Choroid plexus epithelial cell (primary cell): ENCODE data around the gene STK35.
"Not testable (repeated sequence)": the region's sequence is repeated elsewhere in the genome, so short reads cannot be mapped to it uniquely, and the experiment has no call there.

Experiments used
- DNase-seq: peaks from one replicate; pipeline ENCODE4 v3.0.0-alpha.2; 2010; ENCODE audit warnings: low read depth
- H3K4me3 ChIP-seq: 2 replicates; pipeline ENCODE4 v1.5.1; 2011; ENCODE audit warnings: low read depth, mild to moderate bottlenecking, control low read depth, low read length, moderate library complexity
- TF ChIP-seq, protein P1 (sequence below): conservative IDR thresholded peaks from 2 replicates; pipeline ENCODE4 v1.5.1; 2011; ENCODE audit warnings: low read depth, mild to moderate bottlenecking, control low read depth, inconsistent platforms, low read length, moderate library complexity

The STK35 gene

GRCh38 chr20:2164966-2165365 is 63.3 kb downstream of the STK35 start:
- TF ChIP-seq, protein P1, sequence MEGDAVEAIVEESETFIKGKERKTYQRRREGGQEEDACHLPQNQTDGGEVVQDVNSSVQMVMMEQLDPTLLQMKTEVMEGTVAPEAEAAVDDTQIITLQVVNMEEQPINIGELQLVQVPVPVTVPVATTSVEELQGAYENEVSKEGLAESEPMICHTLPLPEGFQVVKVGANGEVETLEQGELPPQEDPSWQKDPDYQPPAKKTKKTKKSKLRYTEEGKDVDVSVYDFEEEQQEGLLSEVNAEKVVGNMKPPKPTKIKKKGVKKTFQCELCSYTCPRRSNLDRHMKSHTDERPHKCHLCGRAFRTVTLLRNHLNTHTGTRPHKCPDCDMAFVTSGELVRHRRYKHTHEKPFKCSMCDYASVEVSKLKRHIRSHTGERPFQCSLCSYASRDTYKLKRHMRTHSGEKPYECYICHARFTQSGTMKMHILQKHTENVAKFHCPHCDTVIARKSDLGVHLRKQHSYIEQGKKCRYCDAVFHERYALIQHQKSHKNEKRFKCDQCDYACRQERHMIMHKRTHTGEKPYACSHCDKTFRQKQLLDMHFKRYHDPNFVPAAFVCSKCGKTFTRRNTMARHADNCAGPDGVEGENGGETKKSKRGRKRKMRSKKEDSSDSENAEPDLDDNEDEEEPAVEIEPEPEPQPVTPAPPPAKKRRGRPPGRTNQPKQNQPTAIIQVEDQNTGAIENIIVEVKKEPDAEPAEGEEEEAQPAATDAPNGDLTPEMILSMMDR, result no peak
- no peak for DNase-seq
- H3K4me3 ChIP-seq, result no peak overlapping the region

- TF ChIP-seq, protein P1, result no peak
- DNase-seq, result no peak
- no peak overlapping the region for H3K4me3 ChIP-seq
Observed at GRCh38 chr20:2165871-2166270, 64.2 kb downstream of the STK35 start.

DNA sequence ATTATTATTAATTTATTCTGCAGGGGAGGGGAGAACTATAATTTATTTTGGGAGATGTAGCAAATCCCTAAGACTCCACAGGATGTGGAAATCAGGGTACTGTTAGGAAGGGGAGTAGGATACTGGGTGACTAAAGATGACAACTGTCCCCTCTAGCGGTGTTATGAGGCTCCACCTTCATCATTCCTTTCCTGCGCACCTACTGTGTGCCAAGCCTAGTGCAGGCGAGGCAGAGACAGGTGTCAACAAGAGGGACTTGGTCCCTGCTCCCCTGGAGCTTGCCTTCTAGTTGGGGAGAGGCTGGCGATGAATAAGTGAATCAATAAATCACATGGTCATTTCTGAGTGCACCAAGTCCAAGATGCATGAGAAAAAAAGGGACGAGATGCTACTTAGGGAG is 65.5 kb downstream of the STK35 start:
- H3K4me3 ChIP-seq, result no peak overlapping the region
- DNase-seq, result no peak

DNA sequence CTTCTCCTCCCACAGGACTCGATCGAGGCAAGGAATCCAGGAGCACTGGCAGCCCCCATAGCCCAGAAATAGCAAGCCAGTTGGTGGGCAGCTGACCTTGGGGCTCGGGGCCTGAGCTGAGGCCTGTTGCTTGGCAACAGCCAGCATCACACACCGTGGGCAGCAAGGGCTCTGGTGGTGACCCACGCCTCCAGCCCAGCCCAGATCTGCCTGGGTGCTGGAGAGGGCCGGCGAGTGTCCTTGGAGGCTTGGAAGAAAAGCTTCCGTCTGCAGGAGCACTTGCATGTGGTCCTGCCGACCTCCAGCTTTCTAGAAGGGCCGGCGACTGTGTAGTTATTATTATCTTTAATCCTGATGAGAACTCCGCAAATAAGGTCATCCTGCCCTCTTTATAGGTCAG is 67.3 kb downstream of the STK35 start:
- TF ChIP-seq, protein P1, result no peak
- DNase-seq, result no peak
- no peak overlapping the region for H3K4me3 ChIP-seq

More for the DNA sequence above, 65.5 kb downstream of the STK35 start:
- TF ChIP-seq, protein P1, result no peak

- no peak for DNase-seq
- TF ChIP-seq, protein P1, result no peak
- H3K4me3 ChIP-seq, result no peak overlapping the region
Observed at GRCh38 chr20:2169456-2170088, 67.9 kb downstream of the STK35 start.

GRCh38 chr20:2170404-2170803 is 68.8 kb downstream of the STK35 start:
- no peak for DNase-seq
- TF ChIP-seq, protein P1, result no peak
- H3K4me3 ChIP-seq, result no peak overlapping the region

GRCh38 chr20:2171266-2171790 is 69.7 kb downstream of the STK35 start:
- TF ChIP-seq, protein P1, result no peak
- no peak for DNase-seq
- no peak overlapping the region for H3K4me3 ChIP-seq

DNA sequence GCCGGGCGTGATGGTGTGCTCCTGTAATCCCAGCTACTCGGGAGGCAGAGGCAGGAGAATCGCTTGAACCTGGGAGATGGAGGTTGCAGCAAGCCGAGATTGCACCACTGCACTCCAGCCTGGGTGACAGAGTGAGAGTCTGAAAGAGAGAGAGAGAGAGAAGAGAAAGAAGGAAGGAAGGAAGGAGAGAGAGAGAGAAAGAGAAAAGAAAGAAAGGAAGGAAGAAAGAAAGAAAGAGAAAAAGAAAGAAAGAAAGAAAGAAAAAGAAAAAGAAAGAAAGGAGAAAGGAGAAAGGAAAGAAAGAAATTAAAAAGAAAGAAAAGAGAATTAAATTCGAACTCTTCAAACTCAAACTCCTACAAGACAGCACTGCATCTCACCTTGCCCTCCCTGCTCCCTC is 70.2 kb downstream of the STK35 start:
- H3K4me3 ChIP-seq, DNase-seq: not testable (repeated sequence)
